ENCODE data around the gene ATAD3A. TPM values are rescaled to one million over a fixed set of nuclear protein-coding genes. Genes with fewer than 3 reads are reported as not detected.
A peak's percentile ranks its signal among the peaks of the same experiment; 100 is the strongest.

Gene ATAD3A
- total RNA-seq, 1 experiment from 2014 or later, result 55.8 TPM

GRCh38 chr1:1539310-1540089 is 27.5 kb downstream of the ATAD3A start:
- Histone ChIP-seq H2BK15ac (ENCODE audit: low read depth, low read length) (no peak overlapping the region), H2BK20ac (ENCODE audit: low read depth, low read length, poor library complexity, severe bottlenecking) (no peak overlapping the region), H2BK5ac (ENCODE audit: insufficient read length, low read length) (no peak overlapping the region), H3K9ac (ENCODE audit: extremely low read depth, insufficient read length, low read length) (peak overlapping the region; percentile 39), H2BK12ac (ENCODE audit: insufficient read length, low read depth, low read length) (no peak overlapping the region), H3K14ac (ENCODE audit: insufficient read depth, low read length) (peak overlapping the region; percentile 44; the same call in 1 of the 2 replicates), H3K4me2 (ENCODE audit: insufficient read depth, insufficient read length, low read length) (peak overlapping the region; percentile 70), H2AK5ac (ENCODE audit: insufficient read length, low read length) (no peak overlapping the region), H3K23ac (ENCODE audit: insufficient read length, low read depth, low read length) (no peak overlapping the region), H3K18ac (ENCODE audit: insufficient read length, low read depth, low read length) (peak overlapping the region; percentile 64), H3K9me3 (ENCODE audit: control insufficient read depth, low read depth, low read length) (no peaks in the 10 kb centered on the region), H3K56ac (ENCODE audit: insufficient read length, low read depth, low read length) (no peak overlapping the region), H3T11ph (ENCODE audit: low read length) (no peak overlapping the region), H3K4me1 (ENCODE audit: insufficient read depth, low read length) (no peaks in the 10 kb centered on the region), H3K4ac (ENCODE audit: low read depth, low read length) (no peak overlapping the region), H2AFZ (ENCODE audit: low read length) (no peak overlapping the region), H4K20me1 (ENCODE audit: control insufficient read depth, insufficient read depth, insufficient read length) (no peaks in the 10 kb centered on the region), H3K23me2 (ENCODE audit: insufficient read length, low read depth, low read length, poor library complexity, severe bottlenecking) (peaks cover 7% of the 10 kb centered on the region), H3K79me2 (ENCODE audit: insufficient read depth, low read length) (no peaks in the 10 kb centered on the region), H4K8ac (replicated peaks; ENCODE audit: insufficient read length, low read depth, low read length) (no peak overlapping the region), H4K91ac (ENCODE audit: insufficient read length, low read depth, low read length) (no peak overlapping the region), H3K27ac (ENCODE audit: insufficient read length, low read depth, low read length) (no peak overlapping the region), H3K79me1 (ENCODE audit: insufficient read depth, low read depth, low read length, poor library complexity, severe bottlenecking) (no peaks in the 10 kb centered on the region), H3K27me3 (ENCODE audit: insufficient read depth, low read length) (no peaks in the 10 kb centered on the region), H4K5ac (ENCODE audit: insufficient read length, low read depth, low read length) (no peak overlapping the region), H2BK120ac (ENCODE audit: low read depth, low read length, poor library complexity, severe bottlenecking) (no peak overlapping the region)
- Mint-ChIP-seq H3K4me1 (peaks cover 0 to 4% of the 10 kb centered on the region in 2 experiments; a peak in 2 of 4 replicates), H3K9me3 (no peaks in the 10 kb centered on the region; a peak in 1 of 5 replicates), H3K36me3 (ENCODE audit: insufficient read depth in 1 of 3, low read depth in 3 of 3) (peaks cover 0 to 28% (median 26%) of the 10 kb centered on the region in 3 experiments; a peak in 6 of 7 replicates), H3K27ac (no peak overlapping the region), H3K4me3 (peak overlapping the region; percentile 72 to 85), H3K27me3 (ENCODE audit: low read depth) (no peaks in the 10 kb centered on the region)
- DNase-seq, result peak; percentile 61
- no peak for TF ChIP-seq CTCF (conservative IDR thresholded peaks at IDR 0.05)
- no CpG with 5 or more reads among the region's 66 CpGs for WGBS (ENCODE audit: extremely low coverage, insufficient read length, low lambda C conversion rate)
